ENCODE results near the gene GZMM. TPM values are rescaled to one million over a fixed set of nuclear protein-coding genes. Genes with fewer than 3 reads are reported as not detected.

GZMM gene
- total and polyA plus RNA-seq, 4 experiments from 2014 or later = 25.5 to 122 (median 55.4) TPM

- Mint-ChIP-seq H3K27ac (no peak overlapping the region), H3K36me3 (peaks cover 0 to 2% of the 10 kb centered on the region in 2 donors), H3K4me1 (peaks cover 1 to 10% (median 5%) of the 10 kb centered on the region in 4 donors), H3K27me3 (peaks cover 6 to 10% of the 10 kb centered on the region in 2 donors), H3K9me3 (no peaks in the 10 kb centered on the region), H3K4me3 (no peak overlapping the region)
- peaks cover 16% of the 10 kb centered on the region for H3K4me1 ChIP-seq (ENCODE audit: insufficient read depth, low read length)
- no peak overlapping the region for H3K4me3 ChIP-seq (ENCODE audit: low read length in 2 of 2)
- no peaks in the 10 kb centered on the region for H3K36me3 ChIP-seq (ENCODE audit: insufficient read depth, low read length)
- POLR2A ChIA-PET (ENCODE audit: partially characterized antibody) = no interaction called here
- no peaks in the 10 kb centered on the region for H3K9me3 ChIP-seq (ENCODE audit: control insufficient read depth in 1 of 2, low read length in 2 of 2)
- no peak overlapping the region for H3K27ac ChIP-seq (ENCODE audit: low read depth, low read length)
- H3K27me3 ChIP-seq (ENCODE audit: insufficient read depth, low read length) = peaks cover 6% of the 10 kb centered on the region
- DNase-seq = no peak
- CTCF ChIA-PET (ENCODE audit: partially characterized antibody) = no interaction called here
- intact Hi-C loops (cut with micrococcal nuclease) = no loop called here
These were observed 46.9 kb downstream of the GZMM start for GRCh38 chr19:590750-591098.

GRCh38 chr19:591099-591958 lies 47.5 kb downstream of the GZMM start:
- ChIA-PET CTCF (ENCODE audit: partially characterized antibody) (no interaction called here), POLR2A (ENCODE audit: partially characterized antibody) (no interaction called here)
- no peak for DNase-seq
- peak overlapping the region in 4 of 8 donors; percentile 17 to 57 (median 56) for H3K4me3 Mint-ChIP-seq
- no peaks in the 10 kb centered on the region for H3K9me3 ChIP-seq (ENCODE audit: control insufficient read depth in 1 of 2, low read length in 2 of 2)
- intact Hi-C loops (cut with micrococcal nuclease) = no loop called here
- peaks cover 0 to 2% of the 10 kb centered on the region in 2 donors for H3K36me3 Mint-ChIP-seq
- no peak overlapping the region for H3K4me3 ChIP-seq (ENCODE audit: low read length in 2 of 2)
- peaks cover 16% of the 10 kb centered on the region for H3K4me1 ChIP-seq (ENCODE audit: insufficient read depth, low read length)
- no peaks in the 10 kb centered on the region for H3K9me3 Mint-ChIP-seq
- no peaks in the 10 kb centered on the region for H3K36me3 ChIP-seq (ENCODE audit: insufficient read depth, low read length)
- H3K27ac Mint-ChIP-seq = no peak overlapping the region
- peaks cover 6 to 10% of the 10 kb centered on the region in 2 donors for H3K27me3 Mint-ChIP-seq
- H3K4me1 Mint-ChIP-seq = peaks cover 1 to 10% (median 5%) of the 10 kb centered on the region in 4 donors
- H3K27ac ChIP-seq (ENCODE audit: low read depth, low read length) = no peak overlapping the region
- peaks cover 6% of the 10 kb centered on the region for H3K27me3 ChIP-seq (ENCODE audit: insufficient read depth, low read length)

- H3K9me3 Mint-ChIP-seq = no peaks in the 10 kb centered on the region
- DNase-seq = no peak
- peaks cover 16% of the 10 kb centered on the region for H3K4me1 ChIP-seq (ENCODE audit: insufficient read depth, low read length)
- H3K4me1 Mint-ChIP-seq = peaks cover 1 to 10% (median 5%) of the 10 kb centered on the region in 4 donors
- H3K27ac ChIP-seq (ENCODE audit: low read depth, low read length) = no peak overlapping the region
- peaks cover 6% of the 10 kb centered on the region for H3K27me3 ChIP-seq (ENCODE audit: insufficient read depth, low read length)
- H3K36me3 Mint-ChIP-seq = peaks cover 0 to 2% of the 10 kb centered on the region in 2 donors
- H3K9me3 ChIP-seq (ENCODE audit: control insufficient read depth in 1 of 2, low read length in 2 of 2) = no peaks in the 10 kb centered on the region
- ChIA-PET POLR2A (ENCODE audit: partially characterized antibody) (no interaction called here), CTCF (ENCODE audit: partially characterized antibody) (no interaction called here)
- intact Hi-C loops (cut with micrococcal nuclease) = no loop called here
- peak overlapping the region in 1 of 8 donors; percentile 41 for H3K4me3 Mint-ChIP-seq
- peaks cover 5 to 10% of the 10 kb centered on the region in 2 donors for H3K27me3 Mint-ChIP-seq
- H3K36me3 ChIP-seq (ENCODE audit: insufficient read depth, low read length) = no peaks in the 10 kb centered on the region
- no peak overlapping the region for H3K27ac Mint-ChIP-seq
- no peak overlapping the region for H3K4me3 ChIP-seq (ENCODE audit: low read length in 2 of 2)
These were observed 48.2 kb downstream of the GZMM start for GRCh38 chr19:592101-592500.

GRCh38 chr19:593055-593454 lies 49.2 kb downstream of the GZMM start:
- H3K27me3 Mint-ChIP-seq = peaks cover 3 to 9% of the 10 kb centered on the region in 2 donors
- CTCF ChIA-PET (ENCODE audit: partially characterized antibody) = no interaction called here

GRCh38 chr19:593505-593904 lies 49.7 kb downstream of the GZMM start:
- intact Hi-C loops (cut with micrococcal nuclease) = no loop called here

More at GRCh38 chr19:593055-593454, 49.2 kb downstream of the GZMM start:
- Mint-ChIP-seq H3K27ac (peak overlapping the region in 1 of 7 donors; percentile 78), H3K4me1 (peaks cover 0 to 10% (median 3%) of the 10 kb centered on the region in 4 donors), H3K4me3 (no peak overlapping the region), H3K9me3 (no peaks in the 10 kb centered on the region), H3K36me3 (peaks cover 0 to under 1% of the 10 kb centered on the region in 2 donors)
- no peak for DNase-seq
- Histone ChIP-seq H3K27me3 (ENCODE audit: insufficient read depth, low read length) (peaks cover 6% of the 10 kb centered on the region), H3K4me1 (ENCODE audit: insufficient read depth, low read length) (peaks cover 14% of the 10 kb centered on the region), H3K9me3 (ENCODE audit: control insufficient read depth in 1 of 2, low read length in 2 of 2) (no peaks in the 10 kb centered on the region), H3K4me3 (ENCODE audit: low read length in 2 of 2) (no peak overlapping the region), H3K36me3 (ENCODE audit: insufficient read depth, low read length) (no peaks in the 10 kb centered on the region), H3K27ac (ENCODE audit: low read depth, low read length) (no peak overlapping the region)
- POLR2A ChIA-PET (ENCODE audit: partially characterized antibody) = no interaction called here
- intact Hi-C loops (cut with micrococcal nuclease) = no loop called here

GRCh38 chr19:594265-594870 lies 50.5 kb downstream of the GZMM start:
- Histone ChIP-seq H3K4me3 (ENCODE audit: low read length in 2 of 2) (no peak overlapping the region), H3K27ac (ENCODE audit: low read depth, low read length) (no peak overlapping the region), H3K27me3 (ENCODE audit: insufficient read depth, low read length) (no peaks in the 10 kb centered on the region), H3K36me3 (ENCODE audit: insufficient read depth, low read length) (no peaks in the 10 kb centered on the region), H3K9me3 (ENCODE audit: control insufficient read depth in 1 of 2, low read length in 2 of 2) (no peaks in the 10 kb centered on the region), H3K4me1 (ENCODE audit: insufficient read depth, low read length) (peaks cover under 1% of the 10 kb centered on the region)
- Mint-ChIP-seq H3K27ac (peak overlapping the region in 1 of 7 donors; percentile 78), H3K9me3 (no peaks in the 10 kb centered on the region), H3K4me3 (no peak overlapping the region), H3K4me1 (peaks cover 0 to 4% (median 0%) of the 10 kb centered on the region in 4 donors), H3K27me3 (peaks cover 3 to 7% of the 10 kb centered on the region in 2 donors), H3K36me3 (no peaks in the 10 kb centered on the region)
- ChIA-PET POLR2A (ENCODE audit: partially characterized antibody) (interaction anchor here (1.1 kb wide), 1 partner anchor 16 kb away, joined by 3 read pairs; no protein-coding TSS in a partner anchor), CTCF (ENCODE audit: partially characterized antibody) (interaction anchor here (1.2 kb wide), 1 partner anchor 10 kb away, joined by 4 read pairs; no protein-coding TSS in a partner anchor)
- no peak for DNase-seq
- intact Hi-C loops (cut with micrococcal nuclease) = no loop called here

More at GRCh38 chr19:593505-593904, 49.7 kb downstream of the GZMM start:
- H3K27me3 ChIP-seq (ENCODE audit: insufficient read depth, low read length) = peaks cover 5% of the 10 kb centered on the region
- ChIA-PET CTCF (ENCODE audit: partially characterized antibody) (no interaction called here), POLR2A (ENCODE audit: partially characterized antibody) (interaction anchor here (1.1 kb wide), 1 partner anchor 17 kb away, joined by 3 read pairs; no protein-coding TSS in a partner anchor)
- H3K4me3 ChIP-seq (ENCODE audit: low read length in 2 of 2) = no peak overlapping the region
- Mint-ChIP-seq H3K9me3 (no peaks in the 10 kb centered on the region), H3K27me3 (peaks cover 3 to 7% of the 10 kb centered on the region in 2 donors), H3K36me3 (no peaks in the 10 kb centered on the region), H3K27ac (peak overlapping the region in 2 of 7 donors; percentile 4 to 78), H3K4me3 (peak overlapping the region in 1 of 8 donors; percentile 36), H3K4me1 (peaks cover 0 to 10% (median 1%) of the 10 kb centered on the region in 4 donors)
- H3K9me3 ChIP-seq (ENCODE audit: control insufficient read depth in 1 of 2, low read length in 2 of 2) = no peaks in the 10 kb centered on the region
- H3K27ac ChIP-seq (ENCODE audit: low read depth, low read length) = no peak overlapping the region
- no peaks in the 10 kb centered on the region for H3K36me3 ChIP-seq (ENCODE audit: insufficient read depth, low read length)
- peaks cover 9% of the 10 kb centered on the region for H3K4me1 ChIP-seq (ENCODE audit: insufficient read depth, low read length)
- no peak for DNase-seq

Measured in CD4-positive, alpha-beta memory T cell (primary cell).